NCI-H2107 treated with DMSO at 0.1 percent for 48 hours (cell line): ENCODE results near the gene ZNF792.
"Not testable (repeated sequence)": the region's sequence is repeated elsewhere in the genome, so short reads cannot be mapped to it uniquely, and the experiment has no call there.

Experiments used
- DNase-seq: peaks from one replicate; lab custom pipeline; 2025; ENCODE audit not compliant: unreplicated experiment; lab: John Stamatoyannopoulos, UW

ZNF792 gene

GRCh38 chr19:34998777-34999497 lies 34.9 kb upstream of the ZNF792 start:
- DNase-seq: no peak

DNA sequence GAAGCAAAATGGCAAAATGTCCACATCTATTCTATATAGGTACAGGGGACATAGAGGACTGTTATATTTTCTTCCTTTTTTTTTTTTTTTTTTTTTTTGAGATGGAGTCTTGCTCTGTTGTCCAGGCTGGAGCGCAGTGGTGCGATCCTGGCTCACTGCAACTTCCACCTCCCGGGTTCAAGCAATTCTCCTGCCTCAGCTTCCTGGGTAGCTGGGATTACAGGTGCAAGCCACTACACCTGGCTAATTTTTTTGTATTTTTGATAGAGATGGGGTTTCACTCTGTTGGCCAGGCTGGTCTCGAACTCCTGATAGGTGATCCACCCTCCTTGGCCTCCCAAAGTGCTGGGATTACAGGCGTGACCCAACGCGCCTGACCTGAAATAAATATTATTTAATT lies 34.2 kb upstream of the ZNF792 start:
- not testable (repeated sequence) for DNase-seq

- no peak for DNase-seq
Measured at GRCh38 chr19:34997071-34997617, 33.1 kb upstream of the ZNF792 start.

- no peak for DNase-seq
Measured at GRCh38 chr19:34995551-34995950, 31.5 kb upstream of the ZNF792 start.

DNA sequence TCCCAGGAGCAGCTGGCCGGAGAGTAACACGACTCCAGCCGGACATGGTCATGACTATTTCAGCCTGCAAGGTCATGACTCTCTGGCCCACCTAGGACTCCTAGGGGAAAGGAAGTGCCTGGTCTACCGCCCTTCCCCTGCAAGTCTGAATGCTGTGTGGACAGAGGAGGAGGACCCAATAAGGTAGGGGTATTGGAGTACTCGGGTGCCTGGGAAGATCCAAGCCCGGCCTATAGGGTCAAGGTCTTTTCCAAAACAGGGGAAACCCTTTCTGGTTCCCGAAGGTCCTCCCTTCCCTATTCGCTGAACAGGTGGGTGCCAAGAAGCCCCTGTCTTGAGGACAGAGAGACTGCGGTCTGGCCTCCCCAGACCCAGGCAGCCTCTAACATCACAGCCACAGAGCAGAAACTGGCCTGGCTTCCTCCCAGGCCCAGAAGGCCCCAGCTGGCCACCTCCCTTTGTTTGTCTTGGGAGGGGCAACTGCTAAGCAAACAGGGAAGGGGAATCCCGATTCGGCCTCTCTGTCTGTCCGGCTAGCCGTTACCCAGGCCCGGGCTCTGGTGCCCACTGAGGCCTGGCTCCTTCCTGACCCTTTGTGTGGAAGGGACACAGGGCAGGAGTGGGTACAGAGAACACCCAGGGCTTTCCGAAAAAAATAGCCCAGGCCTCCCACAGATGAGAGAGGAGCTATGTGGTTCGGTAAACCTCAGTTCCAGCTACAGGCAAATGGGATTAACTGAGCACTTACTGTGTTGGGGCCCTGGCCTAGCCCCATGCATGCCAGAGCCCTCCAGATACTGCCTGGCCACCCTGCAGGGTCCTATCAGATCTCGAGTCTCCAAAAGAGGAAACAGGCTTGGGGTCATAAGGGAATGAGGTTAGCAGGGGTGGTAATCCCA lies 30.9 kb upstream of the ZNF792 start:
- no peak for DNase-seq

DNA sequence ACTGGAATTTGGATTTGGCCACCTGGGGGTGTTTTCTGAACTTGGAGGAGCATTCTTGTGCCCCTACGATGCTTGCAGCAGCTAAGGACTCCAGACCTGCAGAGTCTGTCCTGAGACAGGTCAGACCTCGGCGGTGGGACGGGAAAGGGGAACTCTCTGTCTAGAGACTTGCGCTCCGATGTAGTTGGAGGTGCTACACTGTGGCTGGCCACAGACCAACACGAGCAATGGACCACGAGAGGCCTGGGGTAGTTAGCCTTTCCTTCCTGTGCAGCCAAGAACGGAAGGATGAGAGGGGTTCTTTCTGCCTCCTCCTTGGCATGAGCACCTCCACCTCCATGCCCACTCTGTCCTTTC lies 30.2 kb upstream of the ZNF792 start:
- DNase-seq: no peak

- not testable (repeated sequence) for DNase-seq
Measured at GRCh38 chr19:34992582-34992981, 28.6 kb upstream of the ZNF792 start.

GRCh38 chr19:34991542-34992333 lies 27.7 kb upstream of the ZNF792 start:
- DNase-seq: no peak

DNA sequence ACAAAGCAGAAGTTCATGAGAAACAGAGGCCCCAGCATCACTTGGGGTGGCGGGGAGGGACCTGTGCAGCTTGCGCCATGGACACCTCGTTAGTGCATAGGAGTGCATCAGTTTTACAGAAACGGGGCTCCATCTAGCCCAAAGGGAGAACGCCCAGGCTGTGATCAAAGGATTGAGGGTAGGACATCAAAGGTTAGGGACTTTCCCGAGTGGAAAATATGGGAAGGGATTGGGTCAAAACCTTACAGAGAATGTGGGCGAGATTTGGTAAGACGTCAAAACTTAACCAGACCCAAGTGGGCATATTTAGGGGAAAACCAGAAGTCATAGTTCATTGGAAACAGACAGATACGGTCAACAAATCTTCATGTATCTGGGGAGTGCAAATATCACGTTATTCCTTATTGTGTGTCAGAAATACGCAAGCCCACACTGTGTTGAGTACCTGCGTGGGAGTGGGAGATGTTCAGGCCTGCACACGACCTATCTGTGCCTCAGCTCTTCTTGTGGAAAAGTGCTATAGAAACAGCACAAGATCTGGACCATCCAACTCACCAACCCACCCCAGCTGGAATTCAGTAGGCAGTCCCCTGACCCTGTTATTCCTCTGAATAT lies 26.7 kb upstream of the ZNF792 start:
- no peak for DNase-seq

DNA sequence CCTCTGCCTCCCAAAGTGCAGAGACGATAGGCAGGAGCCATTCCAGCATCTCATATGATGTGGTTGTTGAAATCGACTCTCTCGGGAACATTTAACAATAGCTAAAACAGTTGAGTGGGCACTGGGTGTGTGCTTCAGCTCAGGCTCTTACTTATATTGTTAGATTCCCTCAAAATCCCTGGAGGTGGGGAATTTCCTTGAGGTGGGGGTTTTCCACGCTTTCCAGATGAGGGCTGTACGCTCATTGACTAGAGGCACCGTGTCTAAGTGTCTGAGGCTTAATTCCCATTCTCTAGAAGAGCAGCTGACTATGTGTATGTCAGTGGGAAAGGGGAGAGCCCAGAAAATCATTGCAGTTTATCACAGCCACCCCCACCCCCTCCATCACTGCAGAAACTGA lies 25.3 kb upstream of the ZNF792 start:
- DNase-seq: no peak

DNA sequence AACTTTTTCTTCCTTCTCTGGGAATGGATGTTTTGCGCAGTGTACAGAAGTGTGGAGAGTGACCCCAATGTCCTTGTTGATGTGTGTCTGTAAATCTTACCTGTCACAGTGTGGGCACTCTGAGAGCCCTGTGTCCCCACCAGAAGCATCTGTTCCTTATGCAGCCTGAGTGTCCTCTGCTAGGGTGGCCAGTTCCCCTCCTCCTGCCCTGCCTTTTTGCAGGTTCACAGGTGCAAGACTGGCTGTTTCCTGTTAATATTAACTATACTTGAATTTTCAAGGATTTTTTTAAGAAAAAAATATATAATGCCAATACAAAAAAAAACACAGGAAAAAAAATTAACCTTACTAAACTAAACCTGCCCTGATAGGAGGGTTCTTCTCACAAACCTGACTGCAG lies 24.1 kb upstream of the ZNF792 start:
- no peak for DNase-seq

GRCh38 chr19:34985249-34986022 lies 21.4 kb upstream of the ZNF792 start:
- no peak for DNase-seq

DNA sequence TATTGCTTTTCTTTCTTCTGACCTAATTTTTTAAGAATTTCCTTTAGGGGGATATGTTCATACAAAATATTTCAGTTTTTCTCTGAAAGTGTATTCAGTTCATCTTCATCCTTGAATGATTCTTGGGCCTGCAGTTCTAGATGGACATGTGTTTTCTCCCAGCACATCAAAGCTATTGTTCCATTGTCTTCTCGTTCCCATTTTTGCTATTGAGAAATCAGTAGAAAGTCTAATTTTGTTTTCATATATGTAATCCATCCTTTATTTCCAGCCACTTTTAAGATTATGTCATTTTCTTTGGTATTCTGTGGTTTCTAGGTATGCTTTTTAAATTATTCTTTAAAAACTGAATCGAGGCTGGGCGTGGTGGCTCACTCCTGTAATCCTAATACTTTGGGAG lies 20.3 kb upstream of the ZNF792 start:
- DNase-seq: no peak

DNA sequence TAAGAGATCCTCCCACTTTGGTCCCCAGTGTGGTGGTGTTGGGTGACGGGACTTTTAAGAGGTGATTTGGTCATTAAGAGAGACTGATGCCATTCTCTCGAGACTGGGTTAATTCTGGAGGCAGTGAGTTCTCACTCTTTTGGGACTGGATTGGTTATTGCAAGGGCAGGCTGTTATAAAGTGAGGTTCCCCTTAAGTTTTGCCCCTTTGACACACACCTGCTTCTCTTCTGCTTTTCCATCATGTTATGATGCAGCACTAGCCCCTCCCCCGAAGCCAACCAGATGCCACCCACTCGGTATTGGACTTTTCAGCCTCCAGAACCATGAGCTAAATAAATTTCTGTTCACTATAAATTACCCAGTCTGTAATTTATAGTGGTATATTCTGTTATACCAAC lies 19.8 kb upstream of the ZNF792 start:
- DNase-seq: no peak

GRCh38 chr19:34982275-34982674 lies 18.2 kb upstream of the ZNF792 start:
- DNase-seq: no peak

DNA sequence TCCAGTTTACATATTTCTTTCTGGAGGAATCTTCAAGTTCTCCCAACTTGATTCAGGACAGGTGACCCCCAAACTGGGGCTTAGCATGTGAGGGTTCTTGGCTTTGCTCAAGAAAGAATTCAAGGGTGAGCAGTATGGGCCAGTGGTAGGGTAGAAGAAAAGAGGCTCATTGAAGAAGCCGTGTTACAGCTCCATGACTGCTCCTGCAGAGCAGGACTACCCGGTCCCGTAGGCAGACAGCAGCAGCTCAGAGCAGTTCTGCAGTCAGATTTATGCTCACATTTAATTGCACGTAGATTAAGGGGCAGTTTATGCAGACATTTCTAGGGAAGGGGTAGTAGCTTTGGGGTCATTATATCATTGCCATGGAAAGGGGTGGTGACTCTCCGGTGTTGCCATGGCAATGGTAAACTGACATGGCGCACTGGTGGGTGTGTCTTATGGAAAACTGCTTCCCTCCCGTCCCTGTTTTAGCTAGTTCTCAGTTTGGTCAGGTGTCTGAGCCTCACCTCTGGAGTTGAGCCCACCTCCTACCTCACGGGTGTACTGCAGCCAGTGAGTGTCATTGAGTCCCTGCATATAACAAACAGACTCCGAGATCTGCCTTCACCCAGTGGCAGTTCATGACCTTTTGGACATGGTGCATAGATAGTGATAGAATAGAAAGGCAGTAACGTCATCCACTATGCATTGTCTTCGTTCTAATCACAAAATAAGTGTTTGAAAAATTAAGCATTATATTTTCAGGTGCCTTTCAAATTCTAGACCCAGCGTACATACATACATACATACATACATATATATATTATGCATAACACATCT lies 16.0 kb upstream of the ZNF792 start:
- no peak for DNase-seq

DNA sequence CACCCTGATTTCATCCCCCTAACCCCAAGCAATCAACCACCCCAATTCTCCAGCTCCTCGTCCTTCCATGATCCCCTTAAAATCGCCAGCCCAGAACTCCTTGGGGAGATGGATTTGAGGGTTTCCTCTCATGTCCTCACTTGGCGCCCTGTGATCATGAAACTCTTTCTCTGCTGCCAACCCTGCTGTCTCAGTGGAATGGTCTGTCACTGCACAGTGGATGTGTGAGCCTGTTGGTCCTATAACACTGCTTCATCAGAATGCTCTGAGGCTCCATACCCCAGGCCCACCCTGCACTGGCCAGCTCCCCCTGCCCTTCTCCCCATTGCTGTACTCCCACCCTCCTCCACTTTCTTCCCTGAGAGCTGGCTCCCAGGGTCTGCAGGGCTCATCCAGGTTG lies 12.6 kb upstream of the ZNF792 start:
- no peak for DNase-seq

DNA sequence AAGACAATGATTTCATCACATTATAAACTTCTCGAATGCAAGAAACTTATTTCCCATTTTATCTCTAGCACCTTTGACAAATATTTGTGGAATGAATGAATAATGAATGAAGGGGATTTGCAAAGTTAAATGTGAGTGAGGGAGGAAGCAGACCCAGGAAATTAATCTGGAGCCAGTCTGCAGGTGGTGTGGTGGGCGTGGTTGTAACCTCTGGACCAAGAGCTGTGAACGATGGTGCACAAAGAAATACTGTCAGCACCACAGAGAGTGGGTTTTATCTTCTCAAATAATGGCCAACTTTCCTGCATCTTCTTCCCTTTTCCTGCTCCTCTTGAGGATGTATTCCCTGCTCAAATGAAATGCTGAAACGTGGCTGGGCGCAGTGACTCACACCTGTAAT lies 11.0 kb upstream of the ZNF792 start:
- DNase-seq: no peak

DNA sequence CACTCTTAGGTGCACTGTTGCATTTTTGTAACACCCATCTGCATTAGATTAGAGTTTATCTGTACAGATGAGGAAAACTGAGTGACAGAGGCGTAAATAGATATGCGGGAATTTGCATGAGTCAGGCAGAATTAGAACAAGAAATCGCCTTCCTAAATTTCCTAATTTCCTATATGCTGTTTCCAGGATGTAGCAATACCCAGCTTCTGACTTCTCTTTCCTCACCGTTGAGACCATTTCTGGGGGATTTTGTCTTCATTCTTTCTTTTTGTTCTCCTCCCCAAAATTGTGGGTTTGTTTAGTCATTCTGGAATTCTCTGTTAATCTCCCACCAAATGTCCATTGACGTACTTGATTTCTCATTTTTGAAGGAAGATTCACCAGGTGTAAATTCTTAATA lies 10.6 kb upstream of the ZNF792 start:
- DNase-seq: no peak
